HG03139 (cell line): Measurements from ENCODE around the gene MTX1.

Experiments used
- ATAC-seq: cut with Tn5 transposase; IDR thresholded peaks from one replicate; pipeline ENCODE4 v1.9.1; 2021; ENCODE audit not compliant: unreplicated experiment

The MTX1 gene

DNA sequence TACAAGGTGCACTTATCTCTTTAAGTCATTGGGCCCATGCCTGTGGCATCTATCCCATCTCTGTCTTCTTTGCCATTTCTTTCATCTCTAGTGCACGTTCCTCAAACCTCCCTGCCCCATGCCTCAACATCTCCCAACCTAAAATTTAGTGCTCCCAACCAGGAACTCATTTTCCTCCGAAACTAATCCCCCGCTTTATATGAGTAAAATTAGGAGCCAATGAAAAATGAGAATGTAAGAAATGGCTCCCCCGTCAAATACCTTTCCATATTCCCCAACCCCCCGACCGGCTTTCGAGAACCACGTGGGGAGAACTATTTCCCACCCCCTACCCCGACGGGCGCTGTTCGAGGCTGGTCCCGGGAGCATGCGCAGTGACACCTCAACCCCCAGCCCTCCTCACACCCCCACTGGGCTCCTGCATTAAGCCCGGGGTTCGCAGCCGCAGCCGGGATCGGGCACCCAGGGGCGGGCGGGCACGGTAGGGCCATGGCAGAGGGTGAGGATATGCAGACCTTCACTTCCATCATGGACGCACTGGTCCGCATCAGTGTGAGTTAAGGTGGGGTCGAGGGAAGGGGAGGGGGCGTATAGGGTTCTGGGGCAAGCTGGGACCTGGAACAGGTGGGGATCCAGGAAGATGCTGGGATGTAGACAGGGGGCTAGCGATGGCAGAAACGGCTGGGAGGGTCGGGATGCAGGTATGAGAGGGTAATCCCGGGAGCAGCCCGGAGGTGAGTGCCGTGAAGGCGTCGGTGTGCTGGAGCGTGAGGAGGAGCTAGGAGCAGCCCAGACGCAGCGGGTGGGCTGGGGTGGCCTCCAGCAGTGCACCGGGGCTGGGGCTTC lies 34.8 kb upstream of the MTX1 start, which contains the start of gene TRIM46:
TRIM46 (plus strand) TSS at position 372 of the 846 bp plus-strand sequence; CDS start at position 490, 118 bp downstream.
- ATAC-seq: no peak

GRCh38 chr1:155174324-155175280 lies 33.9 kb upstream of the MTX1 start:
- no peak for ATAC-seq

GRCh38 chr1:155175281-155175926 lies 33.1 kb upstream of the MTX1 start:
- no peak for ATAC-seq

DNA sequence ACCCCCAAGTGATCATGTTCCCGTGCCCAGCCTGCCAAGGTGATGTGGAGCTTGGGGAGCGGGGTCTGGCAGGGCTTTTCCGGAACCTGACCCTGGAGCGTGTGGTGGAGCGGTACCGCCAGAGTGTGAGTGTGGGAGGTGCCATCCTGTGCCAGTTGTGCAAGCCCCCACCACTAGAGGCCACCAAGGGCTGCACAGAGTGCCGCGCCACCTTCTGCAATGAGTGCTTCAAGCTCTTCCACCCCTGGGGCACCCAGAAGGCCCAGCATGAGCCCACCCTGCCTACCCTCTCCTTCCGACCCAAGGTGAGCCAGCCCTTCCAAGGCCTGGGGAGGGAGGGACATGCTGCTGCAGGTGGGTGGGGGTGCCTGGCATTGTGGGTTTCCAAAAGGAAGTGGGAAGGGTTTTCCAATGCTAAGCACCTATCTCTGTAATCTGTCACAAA lies 32.5 kb upstream of the MTX1 start:
- ATAC-seq: no peak

- no peak for ATAC-seq
Measured at GRCh38 chr1:155176544-155177071, 31.9 kb upstream of the MTX1 start.

GRCh38 chr1:155177192-155177917 lies 31.1 kb upstream of the MTX1 start:
- ATAC-seq: no peak

DNA sequence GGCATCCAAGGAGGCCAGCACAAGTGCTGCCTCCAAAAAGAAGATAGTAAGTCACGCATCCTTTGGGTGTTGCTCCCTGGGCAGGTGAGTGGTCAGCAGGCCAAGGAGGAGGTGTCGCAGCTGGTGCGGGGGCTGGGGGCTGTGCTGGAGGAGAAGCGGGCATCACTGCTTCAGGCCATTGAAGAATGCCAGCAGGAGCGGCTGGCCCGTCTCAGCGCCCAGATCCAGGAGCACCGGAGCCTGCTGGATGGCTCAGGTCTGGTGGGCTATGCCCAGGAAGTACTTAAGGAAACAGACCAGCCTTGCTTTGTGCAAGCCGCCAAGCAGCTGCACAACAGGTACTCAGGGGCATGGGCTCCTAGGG lies 30.6 kb upstream of the MTX1 start:
- ATAC-seq: no peak

GRCh38 chr1:155178441-155179111 lies 29.9 kb upstream of the MTX1 start:
- no peak for ATAC-seq

- ATAC-seq: no peak
Measured at GRCh38 chr1:155179112-155180031, 29.1 kb upstream of the MTX1 start.

- ATAC-seq: no peak
Measured at GRCh38 chr1:155181371-155182051, 27.0 kb upstream of the MTX1 start.

GRCh38 chr1:155182052-155182550 lies 26.4 kb upstream of the MTX1 start:
- ATAC-seq: no peak

- no peak for ATAC-seq
Measured at GRCh38 chr1:155183775-155184221, 24.7 kb upstream of the MTX1 start.

GRCh38 chr1:155184351-155184811 lies 24.1 kb upstream of the MTX1 start:
- no peak for ATAC-seq

- ATAC-seq: peak; percentile 84
Measured at GRCh38 chr1:155184835-155185782, 23.4 kb upstream of the MTX1 start.

DNA sequence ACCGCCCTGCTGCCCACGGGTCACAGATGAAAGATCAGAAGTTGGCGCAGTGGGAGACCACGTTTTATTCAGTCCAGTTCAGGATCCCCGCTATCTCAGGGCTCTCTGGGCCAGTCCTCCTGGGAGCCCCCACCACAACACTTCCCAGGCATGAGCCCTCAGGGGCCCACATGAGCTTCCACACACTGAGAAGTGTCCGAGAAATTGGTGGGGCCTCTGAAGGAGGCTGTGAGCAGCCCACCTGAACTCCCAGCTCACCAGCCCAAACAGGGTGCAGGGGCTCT lies 22.8 kb upstream of the MTX1 start:
- no peak for ATAC-seq

GRCh38 chr1:155186067-155186793 lies 22.3 kb upstream of the MTX1 start:
- no peak for ATAC-seq
